Measurements from ENCODE around the gene COL12A1. TPM values are rescaled to one million over a fixed set of nuclear protein-coding genes. Genes with fewer than 3 reads are reported as not detected.

Gene COL12A1
- total RNA-seq, 2 experiments from 2014 or later, result not detected

DNA sequence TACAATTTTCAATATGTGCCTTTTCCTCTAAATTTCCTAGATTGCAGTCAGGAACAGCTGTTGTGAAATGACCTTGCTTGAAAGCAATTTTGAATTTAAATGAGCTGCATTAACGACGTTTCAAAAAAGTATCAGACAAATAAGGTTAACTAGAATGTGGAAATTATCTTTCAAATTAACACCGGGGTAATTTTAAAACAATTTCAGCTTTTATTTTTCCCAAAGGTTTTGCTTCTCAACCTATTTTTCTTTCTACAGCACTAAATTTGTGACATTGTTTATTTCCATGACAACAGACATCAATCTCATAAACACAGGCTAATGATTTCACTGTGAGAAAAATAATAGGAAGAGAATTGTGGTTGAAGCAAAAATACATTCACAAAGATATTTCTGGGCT is 38.5 kb downstream of the COL12A1 start:
- DNase-seq (no peak), ATAC-seq (ENCODE audit: poor library complexity) (no peak)
- POLR2A ChIA-PET, result no interaction called here
- peaks cover 40% of the 10 kb centered on the region for H3K27me3 Mint-ChIP-seq
- Histone ChIP-seq H3K4me1 (ENCODE audit: insufficient read depth, low read length) (no peaks in the 10 kb centered on the region), H3K9me3 (ENCODE audit: control insufficient read depth in 1 of 2, insufficient read depth in 1 of 2, low read length in 2 of 2) (no peaks in the 10 kb centered on the region), H3K4me3 (ENCODE audit: low read length) (no peak overlapping the region), H3K27ac (ENCODE audit: low read depth in 1 of 2, low read length in 2 of 2) (no peak overlapping the region), H3K27me3 (ENCODE audit: control insufficient read depth in 1 of 2, insufficient read depth in 2 of 2, low read length in 2 of 2) (peaks cover 0 to 7% of the 10 kb centered on the region in 2 experiments), H3K36me3 (ENCODE audit: insufficient read depth, low read length) (no peaks in the 10 kb centered on the region)
- H3K4me3 Mint-ChIP-seq, result no peak overlapping the region
- TF ChIP-seq, protein P1, sequence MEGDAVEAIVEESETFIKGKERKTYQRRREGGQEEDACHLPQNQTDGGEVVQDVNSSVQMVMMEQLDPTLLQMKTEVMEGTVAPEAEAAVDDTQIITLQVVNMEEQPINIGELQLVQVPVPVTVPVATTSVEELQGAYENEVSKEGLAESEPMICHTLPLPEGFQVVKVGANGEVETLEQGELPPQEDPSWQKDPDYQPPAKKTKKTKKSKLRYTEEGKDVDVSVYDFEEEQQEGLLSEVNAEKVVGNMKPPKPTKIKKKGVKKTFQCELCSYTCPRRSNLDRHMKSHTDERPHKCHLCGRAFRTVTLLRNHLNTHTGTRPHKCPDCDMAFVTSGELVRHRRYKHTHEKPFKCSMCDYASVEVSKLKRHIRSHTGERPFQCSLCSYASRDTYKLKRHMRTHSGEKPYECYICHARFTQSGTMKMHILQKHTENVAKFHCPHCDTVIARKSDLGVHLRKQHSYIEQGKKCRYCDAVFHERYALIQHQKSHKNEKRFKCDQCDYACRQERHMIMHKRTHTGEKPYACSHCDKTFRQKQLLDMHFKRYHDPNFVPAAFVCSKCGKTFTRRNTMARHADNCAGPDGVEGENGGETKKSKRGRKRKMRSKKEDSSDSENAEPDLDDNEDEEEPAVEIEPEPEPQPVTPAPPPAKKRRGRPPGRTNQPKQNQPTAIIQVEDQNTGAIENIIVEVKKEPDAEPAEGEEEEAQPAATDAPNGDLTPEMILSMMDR (IDR thresholded peaks at IDR 0.05), result no peak
- no peaks in the 10 kb centered on the region for H3K4me1 Mint-ChIP-seq (ENCODE audit: low read depth)
- H3K9me3 Mint-ChIP-seq, result no peaks in the 10 kb centered on the region
- intact Hi-C loops (cut with DNase I, micrococcal nuclease), result no loop called here
- no peaks in the 10 kb centered on the region for H3K36me3 Mint-ChIP-seq (ENCODE audit: low read depth)
- CTCF ChIA-PET, result no interaction called here
- no peak overlapping the region for H3K27ac Mint-ChIP-seq

- DNase-seq, result no peak
- Mint-ChIP-seq H3K27me3 (peaks cover 40% of the 10 kb centered on the region), H3K4me1 (ENCODE audit: low read depth) (no peaks in the 10 kb centered on the region), H3K36me3 (ENCODE audit: low read depth) (no peaks in the 10 kb centered on the region), H3K4me3 (no peak overlapping the region), H3K27ac (no peak overlapping the region), H3K9me3 (no peaks in the 10 kb centered on the region)
- no peak for ATAC-seq (ENCODE audit: poor library complexity)
- TF ChIP-seq, protein P1 (IDR thresholded peaks at IDR 0.05), result no peak
- ChIA-PET POLR2A (no interaction called here), CTCF (no interaction called here)
- Histone ChIP-seq H3K4me1 (ENCODE audit: insufficient read depth, low read length) (no peaks in the 10 kb centered on the region), H3K27me3 (ENCODE audit: control insufficient read depth in 1 of 2, insufficient read depth in 2 of 2, low read length in 2 of 2) (peaks cover 0 to 7% of the 10 kb centered on the region in 2 experiments), H3K27ac (ENCODE audit: low read depth in 1 of 2, low read length in 2 of 2) (no peak overlapping the region), H3K4me3 (ENCODE audit: low read length) (no peak overlapping the region), H3K9me3 (ENCODE audit: control insufficient read depth in 1 of 2, insufficient read depth in 1 of 2, low read length in 2 of 2) (no peaks in the 10 kb centered on the region), H3K36me3 (ENCODE audit: insufficient read depth, low read length) (no peaks in the 10 kb centered on the region)
- intact Hi-C loops (cut with DNase I, micrococcal nuclease), result no loop called here
Observed at GRCh38 chr6:75166773-75167172, 39.1 kb downstream of the COL12A1 start.

GRCh38 chr6:75166236-75166635 is 39.6 kb downstream of the COL12A1 start:
- ChIA-PET CTCF (no interaction called here), POLR2A (no interaction called here)
- H3K4me1 ChIP-seq (ENCODE audit: insufficient read depth, low read length), result no peaks in the 10 kb centered on the region
- Mint-ChIP-seq H3K27me3 (peaks cover 39% of the 10 kb centered on the region), H3K4me1 (ENCODE audit: low read depth) (no peaks in the 10 kb centered on the region), H3K36me3 (ENCODE audit: low read depth) (no peaks in the 10 kb centered on the region), H3K27ac (no peak overlapping the region), H3K4me3 (no peak overlapping the region), H3K9me3 (no peaks in the 10 kb centered on the region)
- no peak for DNase-seq
- H3K27ac ChIP-seq (ENCODE audit: low read depth in 1 of 2, low read length in 2 of 2), result no peak overlapping the region
- TF ChIP-seq, protein P1 (IDR thresholded peaks at IDR 0.05), result no peak
- H3K27me3 ChIP-seq (ENCODE audit: control insufficient read depth in 1 of 2, insufficient read depth in 2 of 2, low read length in 2 of 2), result peaks cover 0 to 7% of the 10 kb centered on the region in 2 experiments
- intact Hi-C loops (cut with DNase I, micrococcal nuclease), result no loop called here
- no peaks in the 10 kb centered on the region for H3K9me3 ChIP-seq (ENCODE audit: control insufficient read depth in 1 of 2, insufficient read depth in 1 of 2, low read length in 2 of 2)
- no peaks in the 10 kb centered on the region for H3K36me3 ChIP-seq (ENCODE audit: insufficient read depth, low read length)
- ATAC-seq (ENCODE audit: poor library complexity), result no peak
- H3K4me3 ChIP-seq (ENCODE audit: low read length), result no peak overlapping the region
